Measurements from ENCODE around the gene SRSF4.

DNA sequence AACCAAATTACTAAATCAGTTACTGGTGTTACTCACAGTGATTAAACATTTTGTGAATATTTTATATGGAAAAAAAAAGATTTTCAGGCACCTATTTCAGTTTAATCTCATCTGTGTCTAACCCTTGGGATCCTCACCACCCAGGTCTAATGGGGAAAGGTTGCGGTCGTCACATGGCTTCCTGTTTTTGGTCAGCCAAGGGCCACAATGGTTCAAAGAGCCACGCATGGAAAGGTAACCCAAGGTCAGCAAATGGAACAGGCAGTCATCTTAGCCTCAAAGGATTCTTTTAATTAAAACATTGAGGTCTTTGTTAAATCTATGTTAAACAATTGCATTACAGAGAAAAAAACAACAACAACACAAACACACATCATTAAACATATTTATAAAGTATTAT, 21.9 kb downstream of the SRSF4 start:
- TF ChIP-seq, protein P1, sequence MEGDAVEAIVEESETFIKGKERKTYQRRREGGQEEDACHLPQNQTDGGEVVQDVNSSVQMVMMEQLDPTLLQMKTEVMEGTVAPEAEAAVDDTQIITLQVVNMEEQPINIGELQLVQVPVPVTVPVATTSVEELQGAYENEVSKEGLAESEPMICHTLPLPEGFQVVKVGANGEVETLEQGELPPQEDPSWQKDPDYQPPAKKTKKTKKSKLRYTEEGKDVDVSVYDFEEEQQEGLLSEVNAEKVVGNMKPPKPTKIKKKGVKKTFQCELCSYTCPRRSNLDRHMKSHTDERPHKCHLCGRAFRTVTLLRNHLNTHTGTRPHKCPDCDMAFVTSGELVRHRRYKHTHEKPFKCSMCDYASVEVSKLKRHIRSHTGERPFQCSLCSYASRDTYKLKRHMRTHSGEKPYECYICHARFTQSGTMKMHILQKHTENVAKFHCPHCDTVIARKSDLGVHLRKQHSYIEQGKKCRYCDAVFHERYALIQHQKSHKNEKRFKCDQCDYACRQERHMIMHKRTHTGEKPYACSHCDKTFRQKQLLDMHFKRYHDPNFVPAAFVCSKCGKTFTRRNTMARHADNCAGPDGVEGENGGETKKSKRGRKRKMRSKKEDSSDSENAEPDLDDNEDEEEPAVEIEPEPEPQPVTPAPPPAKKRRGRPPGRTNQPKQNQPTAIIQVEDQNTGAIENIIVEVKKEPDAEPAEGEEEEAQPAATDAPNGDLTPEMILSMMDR (IDR thresholded peaks at IDR 0.05) = no peak
- TF ChIP-seq EZH2 (IDR thresholded peaks at IDR 0.05; ENCODE audit: borderline replicate concordance, insufficient read depth, low read depth, low read length, poor library complexity, severe bottlenecking) = no peak
